GM21786 (cell line): ENCODE measurements around the gene LGR4.

ENCODE experiments used
- ATAC-seq: cut with Tn5 transposase; IDR thresholded peaks from one replicate; pipeline ENCODE4 v1.9.1; 2021; ENCODE audit not compliant: unreplicated experiment

The LGR4 gene

GRCh38 chr11:27386181-27386845 lies 86.3 kb downstream of the LGR4 start:
- ATAC-seq = no peak

DNA sequence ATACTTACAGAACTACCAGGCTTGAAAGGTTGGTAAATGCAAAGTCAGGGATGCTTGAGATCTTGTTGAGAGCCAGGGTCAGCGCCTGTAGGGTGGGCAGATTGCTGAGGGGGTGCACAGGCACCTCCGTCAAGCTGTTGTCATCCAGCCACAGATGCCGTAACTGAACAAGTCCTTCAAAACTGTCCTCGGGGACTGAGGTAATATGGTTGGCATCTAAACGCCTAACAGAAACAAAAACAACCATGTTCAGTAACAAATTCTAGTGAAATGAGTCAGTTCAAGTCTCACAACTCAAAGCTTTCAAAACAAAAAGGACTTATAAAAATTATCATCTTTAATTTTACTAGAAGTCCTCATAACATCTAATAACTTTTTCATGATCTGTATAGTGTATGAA lies 87.3 kb downstream of the LGR4 start:
- ATAC-seq = no peak

DNA sequence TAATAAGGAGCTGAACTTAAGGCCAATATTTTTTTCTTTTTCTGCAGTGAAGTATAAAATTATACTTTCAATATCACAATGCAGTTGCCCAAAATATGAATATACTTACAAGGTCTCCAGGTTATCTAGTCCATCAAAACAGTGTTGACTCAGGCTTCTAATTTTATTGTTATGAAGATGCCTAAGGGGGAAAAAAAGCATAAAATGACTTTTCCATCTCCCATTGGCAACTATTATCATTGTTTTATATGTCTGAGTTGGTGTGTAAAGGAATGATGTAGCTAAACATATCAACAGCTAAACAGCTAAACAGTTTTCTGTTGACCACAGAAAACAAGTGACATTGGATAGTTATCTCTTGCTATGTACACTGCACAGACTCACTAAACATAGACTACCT lies 88.4 kb downstream of the LGR4 start:
- ATAC-seq = no peak

DNA sequence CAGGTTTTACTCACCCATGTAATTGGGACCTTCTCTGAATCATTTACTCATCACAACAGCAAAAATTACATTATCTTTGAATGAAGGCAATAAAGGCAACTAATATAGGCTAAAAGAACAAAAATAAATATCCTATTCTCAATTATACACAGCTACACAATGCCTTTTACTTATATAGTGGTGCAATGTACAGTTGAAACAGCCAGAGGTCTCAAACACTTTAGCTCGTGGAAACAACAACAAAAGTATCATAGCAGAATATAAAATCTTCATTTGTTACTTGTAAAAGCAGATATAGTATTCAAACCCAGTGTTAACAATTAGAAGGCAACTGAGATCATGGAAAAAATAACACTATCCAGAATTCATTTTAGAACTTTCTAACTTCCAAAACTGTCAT lies 88.9 kb downstream of the LGR4 start:
- ATAC-seq = no peak

GRCh38 chr11:27381238-27381666 lies 91.3 kb downstream of the LGR4 start:
- peak; percentile 51 for ATAC-seq

- no peak for ATAC-seq
Measured at GRCh38 chr11:27380771-27381170, 91.8 kb downstream of the LGR4 start.

GRCh38 chr11:27379449-27379848 lies 93.1 kb downstream of the LGR4 start:
- ATAC-seq = no peak

- no peak for ATAC-seq
Measured at GRCh38 chr11:27375370-27375769, 97.2 kb downstream of the LGR4 start.

- ATAC-seq = no peak
Measured at GRCh38 chr11:27373856-27374602, 98.6 kb downstream of the LGR4 start.

DNA sequence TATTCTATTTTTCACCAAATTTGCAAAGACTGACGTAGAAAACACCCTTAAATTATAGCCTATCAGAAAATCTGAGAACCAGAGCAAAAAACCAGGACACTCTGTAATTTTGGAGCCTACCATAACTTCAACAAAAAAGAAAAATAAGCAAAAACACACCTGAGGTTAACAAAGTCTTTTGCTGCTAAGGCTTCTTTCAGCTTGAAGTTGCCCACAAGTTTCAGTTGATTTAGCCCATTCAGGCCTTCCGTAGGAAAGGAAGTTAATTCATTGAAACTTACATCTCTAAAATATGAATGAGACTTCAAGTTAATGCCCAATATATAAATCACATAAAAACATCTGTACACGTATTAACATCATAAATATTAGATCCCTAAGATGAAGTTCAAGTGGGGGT lies 99.2 kb downstream of the LGR4 start:
- no peak for ATAC-seq

DNA sequence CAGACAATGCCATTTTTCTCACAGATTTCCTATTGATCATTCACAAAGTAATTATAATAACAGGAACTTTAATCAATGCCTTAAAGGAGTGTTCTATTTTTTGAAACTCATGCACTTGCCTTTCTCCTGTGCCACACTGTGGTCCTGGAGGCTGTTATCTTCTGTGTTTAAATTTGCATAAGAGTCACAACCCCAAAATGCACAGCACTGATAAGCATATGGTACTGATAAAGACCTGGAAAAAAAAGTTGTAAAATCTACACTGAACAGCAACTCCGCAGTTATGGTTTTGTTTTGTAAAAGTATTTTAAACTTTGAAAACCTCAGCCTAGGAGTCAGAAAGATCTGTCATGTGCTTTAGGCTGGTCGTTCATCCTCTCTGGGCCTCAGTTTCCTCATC lies 100.4 kb downstream of the LGR4 start:
- no peak for ATAC-seq

GRCh38 chr11:27371489-27371888 lies 101.1 kb downstream of the LGR4 start:
- ATAC-seq = no peak

DNA sequence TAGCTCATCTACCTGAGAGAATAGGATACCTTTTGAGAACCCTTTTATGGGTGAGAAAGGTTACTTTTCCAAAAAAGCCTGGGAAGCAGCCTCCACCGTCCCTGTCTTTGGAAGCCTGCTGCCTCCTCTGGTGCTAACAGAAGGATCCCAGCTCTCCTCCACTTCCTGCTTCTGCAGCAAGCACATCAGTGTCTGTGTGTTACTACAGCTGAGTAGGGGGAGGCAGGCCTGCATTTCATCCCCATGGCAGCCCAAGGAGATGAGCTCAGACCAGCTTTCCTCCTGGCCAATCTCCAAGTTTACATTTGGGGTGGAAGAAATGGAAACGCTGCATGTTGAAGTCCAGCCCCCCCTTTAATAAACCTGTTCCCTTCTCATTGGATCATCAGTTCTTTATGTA lies 102.2 kb downstream of the LGR4 start:
- no peak for ATAC-seq

GRCh38 chr11:27367881-27368280 lies 104.7 kb downstream of the LGR4 start:
- ATAC-seq = no peak

DNA sequence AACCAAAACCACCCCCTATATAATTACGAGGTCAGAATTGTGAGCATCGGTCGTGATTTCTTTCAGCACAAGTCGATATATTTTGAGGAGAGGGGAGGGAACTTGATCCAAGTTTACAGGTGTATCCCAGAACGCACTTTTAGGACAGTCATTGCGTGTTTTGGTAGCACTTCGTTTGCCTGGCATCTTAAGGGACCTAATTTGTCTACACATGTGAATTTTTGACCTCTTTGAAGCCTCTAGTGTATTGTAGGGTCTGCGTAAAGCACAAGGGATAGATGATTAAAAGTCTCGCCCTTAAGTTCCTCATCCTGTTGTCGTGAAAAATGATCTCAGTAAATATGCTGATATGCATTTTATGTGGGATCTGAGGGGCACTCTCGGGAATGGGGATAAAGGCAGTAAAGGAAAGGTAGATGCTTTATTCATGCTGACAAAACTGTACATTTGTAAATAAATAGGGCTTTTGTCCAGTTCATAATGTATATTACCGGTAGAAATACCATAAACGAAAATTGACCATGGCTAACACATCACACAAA lies 108.9 kb downstream of the LGR4 start:
- no peak for ATAC-seq

DNA sequence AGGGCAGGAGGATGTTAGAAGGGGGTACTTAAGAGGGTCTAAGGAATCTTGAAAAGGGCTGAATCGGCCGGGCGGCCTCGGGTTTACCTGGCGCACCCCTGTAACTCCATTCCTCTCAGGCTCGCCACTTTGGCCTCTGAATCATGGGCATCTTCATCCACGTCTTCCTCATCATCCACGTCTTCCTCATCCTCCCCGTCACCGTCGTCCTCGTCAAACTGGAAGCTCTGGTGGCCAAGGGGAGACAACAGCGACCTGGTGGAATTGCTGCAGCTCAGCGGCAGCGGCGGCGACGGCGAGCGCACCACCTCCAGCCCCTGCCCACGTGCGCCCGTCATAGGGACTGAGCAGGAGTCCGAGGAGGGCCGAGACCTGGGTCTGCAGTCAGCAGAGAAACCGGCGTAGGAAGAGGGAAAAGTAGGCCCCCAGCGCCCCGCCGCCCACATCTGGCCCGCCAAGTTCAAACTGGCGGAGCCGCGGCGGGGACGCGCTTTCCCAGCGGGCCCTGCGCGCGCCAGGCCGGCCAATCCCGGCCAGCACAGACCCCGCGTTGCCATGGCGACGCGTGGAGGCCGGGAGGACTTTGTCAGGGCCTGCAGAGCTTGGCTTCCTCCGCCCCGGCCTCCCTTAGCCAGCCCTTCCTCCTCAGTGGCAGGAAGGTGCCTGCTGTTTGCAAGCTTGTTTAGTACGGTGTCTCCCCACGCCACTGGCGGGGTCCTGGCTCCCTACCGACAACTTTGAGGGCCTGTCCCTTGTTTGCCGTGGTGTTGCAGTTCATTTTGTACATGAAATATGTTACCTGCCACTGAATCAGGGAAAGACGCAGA lies 109.6 kb downstream of the LGR4 start, which contains the start of gene CCDC34:
CCDC34 (minus strand) TSS at position 467 of the 827 bp plus-strand sequence; CDS start at position 446, 21 bp downstream.
- peak; percentile 100 for ATAC-seq

DNA sequence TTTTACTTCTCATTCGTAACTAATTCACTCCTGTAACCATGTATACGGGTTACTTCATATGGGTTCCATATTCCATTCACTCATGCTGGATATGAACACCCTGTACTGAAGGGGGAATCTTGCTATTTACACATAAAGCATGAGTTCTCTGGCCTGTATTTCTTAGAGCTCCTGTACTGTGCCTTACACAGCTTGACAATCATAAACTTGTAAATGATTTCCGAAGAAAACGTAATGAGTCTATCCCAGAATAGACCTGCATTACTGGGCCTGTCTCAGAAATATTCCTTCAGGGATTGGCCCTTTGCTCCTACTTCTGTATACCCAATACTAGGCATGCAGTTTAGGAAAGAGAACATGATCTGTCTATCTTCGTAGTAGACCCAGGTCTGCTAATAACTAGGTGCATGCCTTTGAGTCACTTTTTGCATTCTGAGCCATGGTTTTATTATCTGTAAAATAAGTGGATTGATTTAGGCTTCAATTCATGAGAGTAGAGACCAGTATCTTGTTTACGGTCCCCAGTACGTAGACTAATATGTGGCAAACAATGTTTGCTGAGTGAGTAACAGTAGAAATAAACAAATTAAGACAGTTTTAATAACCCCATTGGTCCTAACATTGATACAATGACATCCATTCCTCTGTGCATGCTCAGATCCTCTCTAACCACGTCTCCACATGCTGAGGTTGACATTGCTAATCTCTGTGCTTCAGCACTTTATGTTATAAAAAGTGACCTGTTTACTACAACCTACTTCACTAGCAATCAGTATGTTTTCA lies 110.8 kb downstream of the LGR4 start:
- ATAC-seq = no peak

GRCh38 chr11:27358296-27358695 lies 114.3 kb downstream of the LGR4 start:
- no peak for ATAC-seq

DNA sequence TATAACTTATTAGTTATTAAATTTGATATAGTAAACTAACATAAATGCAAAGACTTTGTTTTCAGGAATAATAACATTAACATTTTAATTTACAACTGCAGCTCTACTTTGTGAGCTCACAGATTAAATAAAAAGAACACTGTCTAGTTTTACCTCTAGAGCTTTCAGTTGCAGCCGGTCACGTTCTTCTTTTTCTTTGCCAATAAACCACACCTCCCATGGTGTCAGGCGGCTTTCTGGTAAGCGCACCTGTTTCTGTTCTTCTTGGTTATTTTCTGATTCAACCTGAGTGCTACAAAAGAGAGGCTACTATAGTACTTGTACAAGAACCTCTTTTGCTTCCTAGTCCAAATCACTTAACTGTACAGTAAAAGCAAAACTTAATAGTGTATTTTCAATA lies 115.3 kb downstream of the LGR4 start:
- ATAC-seq = no peak

DNA sequence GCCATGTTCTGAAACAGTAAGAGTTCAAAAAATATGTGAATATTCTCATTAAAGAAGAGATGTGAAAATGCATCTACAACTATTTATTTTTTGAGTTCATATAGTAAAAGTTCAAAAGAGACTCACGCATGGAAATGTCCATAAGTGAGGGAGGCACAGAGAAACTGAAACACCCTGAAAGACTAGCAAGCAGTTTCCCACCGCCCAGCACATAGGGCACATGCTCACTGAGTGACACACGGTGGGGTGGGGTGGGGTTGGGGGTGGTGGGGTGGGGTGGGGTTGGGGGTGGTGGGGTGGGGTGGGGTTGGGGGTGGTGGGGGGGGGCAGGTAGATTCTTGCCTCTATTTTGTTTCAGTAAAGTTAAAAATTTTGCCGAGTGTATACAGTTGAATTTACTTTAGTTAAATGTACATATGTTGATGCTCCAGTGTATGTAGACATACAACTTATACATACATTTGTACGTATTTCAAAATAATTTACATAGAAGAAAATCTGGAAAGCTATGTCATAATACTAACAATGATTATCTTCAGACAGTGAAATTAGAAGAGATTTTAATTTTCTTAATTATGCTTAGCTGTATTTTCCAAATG lies 115.9 kb downstream of the LGR4 start:
- no peak for ATAC-seq
